WI38 (cell line): ENCODE results near the gene CEP131.

Source experiments
- H3K4me3 ChIP-seq: 2 replicates; pipeline ENCODE4 v1.5.1; 2011; ENCODE audit warnings: low read depth, mild to moderate bottlenecking, control low read depth, low read length
- CTCF ChIP-seq: IDR thresholded peaks from 2 replicates; pipeline ENCODE4 v1.5.1; 2012; ENCODE audit warnings: low read depth, mild to moderate bottlenecking, control low read depth, low read length

Gene CEP131

DNA sequence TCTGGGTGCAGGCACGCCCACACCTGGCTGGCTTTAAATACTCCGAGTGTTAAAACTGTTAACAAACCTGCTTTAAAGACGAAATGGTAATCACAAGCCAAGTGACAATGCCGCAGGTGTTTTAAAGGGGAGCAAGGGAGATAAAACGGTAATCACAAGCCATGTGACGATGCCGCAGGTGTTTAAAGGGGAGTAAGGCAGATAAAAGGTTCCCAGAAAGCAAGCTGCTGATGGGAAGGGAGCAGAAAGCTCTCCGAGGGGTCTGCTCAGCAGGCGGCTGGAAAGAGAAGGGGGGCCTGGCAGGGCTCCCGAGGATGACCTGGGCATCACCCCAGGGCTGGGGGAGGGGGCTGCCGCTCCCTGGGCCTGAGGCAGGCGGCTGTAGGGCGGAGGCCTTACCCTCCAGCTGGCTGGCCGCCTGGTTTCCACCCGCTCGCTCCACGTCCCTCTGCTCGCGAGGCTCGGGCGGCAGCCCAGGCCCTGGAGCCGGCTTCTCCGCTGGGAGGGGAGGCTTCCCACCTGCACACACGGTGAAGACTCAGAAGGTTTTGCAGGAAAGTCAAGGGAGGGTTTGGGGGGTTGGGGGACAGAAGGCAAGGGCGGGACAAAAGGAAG lies 28.4 kb upstream of the CEP131 start:
- H3K4me3 ChIP-seq = no peak overlapping the region
- TF ChIP-seq CTCF = no peak

DNA sequence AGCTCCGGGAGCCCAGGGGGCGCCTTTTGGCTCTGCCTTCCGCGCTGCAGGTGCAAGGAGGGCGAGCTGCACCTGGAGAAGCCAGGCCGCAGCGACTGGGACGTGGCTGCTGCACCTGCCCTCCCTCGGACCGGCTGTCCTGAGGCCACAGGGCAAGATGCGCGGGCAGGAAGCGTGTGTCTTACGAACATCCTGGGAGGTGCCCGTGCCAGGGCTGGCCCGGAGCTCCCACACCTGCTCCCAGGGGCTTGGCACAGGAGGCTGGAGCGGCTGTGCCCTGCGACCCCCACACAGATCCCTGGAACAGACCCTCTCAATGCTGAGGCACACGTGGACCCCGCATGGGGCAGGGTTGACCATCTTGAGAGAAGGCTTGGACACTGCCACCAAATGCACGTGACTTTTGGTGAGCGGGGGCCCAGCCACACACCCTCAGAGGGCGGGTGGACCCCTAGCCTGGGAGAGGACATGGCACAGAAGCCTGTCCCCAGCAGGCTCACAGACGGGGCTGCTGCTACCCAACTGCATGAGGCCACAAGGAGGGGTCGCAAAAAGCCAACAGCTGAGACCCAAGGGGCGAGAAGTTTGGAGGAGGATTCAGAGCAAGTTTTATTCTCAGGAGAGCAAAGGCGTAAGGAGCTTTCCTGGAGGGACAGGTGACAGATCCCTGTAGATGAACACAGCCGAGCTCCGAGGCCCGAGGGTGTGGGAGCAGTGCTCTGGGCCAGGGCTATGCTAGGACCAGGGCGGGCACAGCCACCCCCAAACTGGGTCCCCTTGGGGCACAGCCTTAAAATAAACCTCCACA lies 27.7 kb upstream of the CEP131 start:
- no peak for TF ChIP-seq CTCF
- no peak overlapping the region for H3K4me3 ChIP-seq

GRCh38 chr17:81249223-81250040 lies 26.7 kb upstream of the CEP131 start:
- no peak for TF ChIP-seq CTCF
- H3K4me3 ChIP-seq = no peak overlapping the region

- no peak overlapping the region for H3K4me3 ChIP-seq
- no peak for TF ChIP-seq CTCF
Measured at GRCh38 chr17:81248649-81249048, 25.9 kb upstream of the CEP131 start.

DNA sequence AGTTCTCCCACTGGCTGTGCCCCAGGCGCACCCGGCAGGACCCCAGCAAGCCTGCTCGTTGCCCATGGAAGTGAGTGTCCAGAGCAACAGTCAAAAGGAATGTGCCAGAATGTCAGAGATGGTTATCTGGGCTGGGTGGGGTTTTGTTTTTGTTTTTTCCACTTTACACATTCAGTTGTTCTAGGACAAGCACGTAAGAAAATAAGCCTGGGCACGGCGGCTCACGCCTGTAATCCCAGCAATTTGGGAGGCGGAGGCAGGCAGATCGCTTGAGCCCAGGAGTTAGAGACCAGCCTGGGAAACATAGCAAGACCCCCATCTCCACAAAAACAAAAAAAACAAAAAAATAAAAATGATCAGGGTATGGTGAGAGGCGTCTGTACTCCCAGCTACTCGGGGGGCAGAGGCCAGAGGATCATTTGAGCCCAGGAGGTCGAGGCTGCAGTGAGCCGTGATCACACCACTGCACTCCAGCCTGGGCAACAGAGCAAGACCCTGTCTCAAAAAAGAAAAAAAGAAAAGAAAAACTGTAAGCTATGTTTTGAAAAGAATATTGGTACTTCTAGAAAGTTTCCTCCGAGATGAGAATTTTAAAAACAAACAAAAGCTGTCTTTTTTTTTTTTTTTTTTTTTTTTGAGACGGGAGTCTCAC lies 24.7 kb upstream of the CEP131 start:
- no peak for TF ChIP-seq CTCF
- no peak overlapping the region for H3K4me3 ChIP-seq

DNA sequence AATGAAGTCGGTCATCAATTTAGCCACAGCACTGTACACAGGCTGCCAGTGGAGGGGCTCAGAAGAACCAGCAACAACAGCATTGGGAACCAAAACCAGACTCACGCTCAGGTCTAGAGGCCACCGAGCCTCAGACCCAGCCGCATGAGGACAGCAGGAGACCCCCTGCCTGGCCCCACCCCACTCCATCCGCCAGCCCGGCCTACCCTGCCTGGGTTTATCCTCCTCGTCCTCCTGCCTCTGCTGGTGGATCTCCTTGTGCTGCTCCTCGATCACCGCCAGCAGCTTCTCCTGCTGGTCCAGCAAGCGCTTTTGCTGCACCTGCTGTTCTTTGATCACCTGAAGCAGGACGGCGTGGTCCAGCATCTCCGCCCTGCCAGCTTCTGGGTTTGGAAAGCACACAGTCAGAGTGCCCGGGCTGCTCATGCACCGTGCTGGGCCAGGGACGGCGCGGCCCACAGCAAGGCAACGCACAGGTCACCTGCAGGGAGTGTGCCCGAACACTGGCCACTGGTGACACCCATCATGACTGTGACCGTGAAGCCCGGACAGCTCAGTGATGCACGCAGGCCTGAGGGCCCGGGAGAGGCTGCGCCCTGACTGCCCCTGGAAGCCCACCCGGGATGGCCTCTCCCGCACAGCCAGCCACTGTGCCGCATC lies 24.0 kb upstream of the CEP131 start:
- no peak overlapping the region for H3K4me3 ChIP-seq
- TF ChIP-seq CTCF = no peak
